Ovary (tissue), 9 donors: ENCODE measurements around the gene GSG1L. TPM values are rescaled to one million over a fixed set of nuclear protein-coding genes. Genes with fewer than 3 reads are reported as not detected.

Source experiments
- DNase-seq, 5 donors: peaks; one replicate each; pipeline ENCODE4 v3.0.0-alpha.2; 2019 to 2020
- H3K27ac ChIP-seq, 2 donors: fragments of 200-600 bp; one replicate each; pipeline versions ENCODE4 v1.5.1 to v1.8.0; 2019 to 2022
- H3K27me3 ChIP-seq: fragments of 200-600 bp; one replicate; pipeline ENCODE4 v1.8.0; 2022
- H3K36me3 ChIP-seq: fragments of 200-600 bp; sonication (generic); one replicate; pipeline ENCODE4 v1.5.1; 2019
- H3K4me1 ChIP-seq: one replicate; pipeline ENCODE4 v1.8.1; 2013; ENCODE audit warnings: mild to moderate bottlenecking, moderate library complexity; ENCODE audit not compliant: insufficient read depth
- H3K4me3 ChIP-seq: fragments of 200-600 bp; sonication (generic); one replicate; pipeline ENCODE4 v1.5.1; 2017
- H3K9me3 ChIP-seq, 2 donors: fragments of 200-600 bp in 1 of 2; sonication (generic) in 1 of 2; one replicate each; pipeline versions ENCODE4 v1.5.1 to v1.8.1; 2013 to 2019; ENCODE audit warnings: mild to moderate bottlenecking in 1 of 2, moderate library complexity in 1 of 2
- EP300 ChIP-seq: sonication (generic); formaldehyde crosslinking; IDR thresholded peaks from one replicate; pipeline ENCODE4 v1.6.1; 2017; ENCODE audit warnings: antibody characterized with exemption
- POLR2A ChIP-seq: fragments of 450-650 bp; IDR thresholded peaks from one replicate; pipeline ENCODE4 v1.6.1; 2017; ENCODE audit warnings: antibody characterized with exemption, mild to moderate bottlenecking, moderate library complexity
- WGBS, 3 donors: extraction: QIAGEN DNeasy Blood & Tissue Kit in 1 of 3; methylation state at CpG; one replicate each; pipeline versions ENCODE4 v1.1.5 to v1.1.7; 2013 to 2017; 5-methylcytosine and 5-hydroxymethylcytosine counted together
- intact Hi-C, 4 donors: fragments of 100-400 bp; cut with DNase I; formaldehyde crosslinking; loops; one replicate each; pipeline versions ENCODE4 v1.11.0 to v1.15.1; 2022 to 2023
- polyA plus RNA-seq, 2 donors: library from polyadenylated mRNA; stranded (reverse); fragments of 200-250 nt in 1 of 2; fragments of 350-450 nt in 1 of 2; fragmentation: Illumina TruSeq in 1 of 2; extraction: RNeasy Lipid Tissue Mini Kit (QIAGEN cat#74804) in 1 of 2; gene quantifications; one replicate each; pipeline ENCODE4 v1.2.3, GENCODE V29; 2013 to 2014
- total RNA-seq, 7 donors: library from RNA; depleted of rRNA in 2 of 7; stranded (reverse); fragments of >200 nt in 2 of 7; fragmentation: NEBNext Ultra II Directional in 3 of 7; extraction: Animal tissue kit (Norgen Biotek cat#: 25700) in 3 of 7; gene quantifications; one replicate each; pipeline versions ENCODE4 v1.1.0 to v1.2.4, GENCODE V29; 2016 to 2023
- TF ChIP-seq, protein P1 (sequence below), 3 donors: fragments of 450-650 bp in 2 of 3; fragments of 200-600 bp in 1 of 3; IDR thresholded peaks; one replicate each; pipeline versions ENCODE4 v1.5.1 to v1.8.0; 2016 to 2022; ENCODE audit warnings: antibody characterized with exemption in 3 of 3, mild to moderate bottlenecking in 1 of 3
- donor health status: DM: no; HTN: no; CAD: no; lungs with moderate emphysema.
- donor health status: DM: no; HTN: no; CAD: no.
- donor health status: Bipolar disorder and iron deficiency.
- donor health status: DM: yes; HTN: yes; CAD: no.
- donor health status: DM: no; HTN: no; CAD: no.
- donor health status: DM: yes; HTN: yes; CAD: no.

GSG1L gene
- total and polyA plus RNA-seq, 9 donors = 0.30 to 1.1 (median 0.46) TPM; not detected in 4

DNA sequence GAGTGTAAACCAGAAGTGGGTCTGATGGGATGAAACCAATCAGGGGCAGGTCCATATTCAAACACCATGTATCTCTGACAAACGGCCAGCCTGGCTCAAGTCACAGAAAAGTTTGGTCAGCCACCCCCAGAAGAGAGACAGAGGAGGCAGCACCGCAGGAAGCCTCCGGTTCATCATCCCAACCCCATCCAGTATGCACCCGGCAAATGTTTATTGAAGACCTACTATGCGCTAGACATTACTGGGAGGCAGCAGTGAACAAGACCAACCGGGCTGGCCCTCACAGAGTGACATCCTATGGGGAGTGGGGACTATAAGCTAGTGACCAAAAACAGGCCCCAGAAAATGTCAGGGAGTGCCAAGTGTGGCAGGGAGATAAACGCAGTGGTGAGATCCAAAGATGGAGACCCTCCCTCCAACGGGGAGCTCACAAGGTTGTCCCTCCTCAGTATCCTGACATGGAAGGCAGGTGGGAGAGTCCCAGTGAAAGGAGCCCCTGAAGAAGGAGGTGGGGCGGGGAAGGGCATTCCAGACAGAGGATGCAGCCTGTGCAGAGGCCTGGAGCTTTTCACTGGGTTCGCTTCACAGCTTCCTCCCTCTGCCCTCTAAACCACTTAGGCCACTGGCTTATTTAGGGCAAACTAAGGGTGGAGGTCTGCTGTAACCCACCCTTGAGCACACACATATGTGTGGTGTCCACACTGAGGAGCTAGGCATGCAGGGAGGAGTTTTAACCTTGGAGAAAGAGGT, 2.0 kb downstream of the GSG1L start:
- intact Hi-C loops = loop anchor here in 1 of 4 donors (10.0 kb wide), 1 partner anchor 57 kb away; no protein-coding TSS in a partner anchor
- Histone ChIP-seq H3K27ac (no peak overlapping the region), H3K4me1 (no peaks in the 10 kb centered on the region), H3K27me3 (no peaks in the 10 kb centered on the region), H3K4me3 (no peak overlapping the region), H3K9me3 (no peaks in the 10 kb centered on the region), H3K36me3 (no peaks in the 10 kb centered on the region)
- 74 to 83% (median 80%) methylated on average over 10 of the region's 10 CpGs for WGBS, 3 donors
- TF ChIP-seq EP300 = no peak
- TF ChIP-seq POLR2A = no peak
- TF ChIP-seq, protein P1, sequence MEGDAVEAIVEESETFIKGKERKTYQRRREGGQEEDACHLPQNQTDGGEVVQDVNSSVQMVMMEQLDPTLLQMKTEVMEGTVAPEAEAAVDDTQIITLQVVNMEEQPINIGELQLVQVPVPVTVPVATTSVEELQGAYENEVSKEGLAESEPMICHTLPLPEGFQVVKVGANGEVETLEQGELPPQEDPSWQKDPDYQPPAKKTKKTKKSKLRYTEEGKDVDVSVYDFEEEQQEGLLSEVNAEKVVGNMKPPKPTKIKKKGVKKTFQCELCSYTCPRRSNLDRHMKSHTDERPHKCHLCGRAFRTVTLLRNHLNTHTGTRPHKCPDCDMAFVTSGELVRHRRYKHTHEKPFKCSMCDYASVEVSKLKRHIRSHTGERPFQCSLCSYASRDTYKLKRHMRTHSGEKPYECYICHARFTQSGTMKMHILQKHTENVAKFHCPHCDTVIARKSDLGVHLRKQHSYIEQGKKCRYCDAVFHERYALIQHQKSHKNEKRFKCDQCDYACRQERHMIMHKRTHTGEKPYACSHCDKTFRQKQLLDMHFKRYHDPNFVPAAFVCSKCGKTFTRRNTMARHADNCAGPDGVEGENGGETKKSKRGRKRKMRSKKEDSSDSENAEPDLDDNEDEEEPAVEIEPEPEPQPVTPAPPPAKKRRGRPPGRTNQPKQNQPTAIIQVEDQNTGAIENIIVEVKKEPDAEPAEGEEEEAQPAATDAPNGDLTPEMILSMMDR (IDR thresholded peaks at IDR 0.05) = no peak
- no peak for DNase-seq

DNA sequence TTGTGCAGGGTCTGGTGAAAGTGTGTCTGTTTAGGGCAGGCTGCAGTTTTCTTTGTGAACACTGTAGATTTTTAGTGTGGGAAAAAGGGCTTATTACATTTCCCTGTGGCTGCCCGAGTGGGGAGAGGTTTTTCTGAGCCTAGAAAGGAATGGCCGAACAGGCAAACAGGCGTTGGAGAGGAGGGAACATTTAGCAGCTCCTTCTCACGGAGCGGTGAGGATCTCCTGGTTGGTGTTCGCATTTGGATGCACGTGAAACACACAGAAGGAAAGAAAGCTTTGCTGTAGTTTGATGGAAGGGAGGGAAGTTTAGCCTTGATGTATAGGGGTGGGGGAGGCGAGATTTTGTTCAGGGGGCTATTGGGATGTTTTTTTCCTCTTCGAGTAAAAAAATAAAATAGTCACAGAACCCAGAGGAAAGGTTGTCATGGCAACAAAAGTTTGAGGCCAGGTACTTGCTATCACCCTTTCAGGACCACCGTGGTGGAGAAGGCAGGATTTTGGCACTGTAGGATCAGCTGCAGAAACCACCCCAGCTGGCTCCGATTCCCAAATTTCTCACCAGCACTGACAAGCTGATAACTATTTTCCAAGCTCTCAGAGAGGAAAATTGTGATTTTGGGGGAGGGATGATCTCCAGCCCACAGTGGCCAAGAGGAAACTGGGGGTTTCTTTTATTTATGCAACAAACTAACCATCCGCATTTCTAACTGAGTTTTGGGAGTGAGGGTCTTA, 3.5 kb downstream of the GSG1L start:
- Histone ChIP-seq H3K36me3 (no peaks in the 10 kb centered on the region), H3K4me1 (no peaks in the 10 kb centered on the region), H3K9me3 (no peaks in the 10 kb centered on the region), H3K4me3 (no peak overlapping the region), H3K27me3 (no peaks in the 10 kb centered on the region), H3K27ac (no peak overlapping the region)
- intact Hi-C loops = loop anchor here in 1 of 4 donors (10.0 kb wide), 1 partner anchor 55 kb away; no protein-coding TSS in a partner anchor
- DNase-seq = no peak
- 3 to 9% (median 8%) methylated on average over 12 of the region's 12 CpGs for WGBS, 3 donors
- TF ChIP-seq EP300 (no peak), POLR2A (no peak)
- TF ChIP-seq, protein P1 (IDR thresholded peaks at IDR 0.05) = no peak

DNA sequence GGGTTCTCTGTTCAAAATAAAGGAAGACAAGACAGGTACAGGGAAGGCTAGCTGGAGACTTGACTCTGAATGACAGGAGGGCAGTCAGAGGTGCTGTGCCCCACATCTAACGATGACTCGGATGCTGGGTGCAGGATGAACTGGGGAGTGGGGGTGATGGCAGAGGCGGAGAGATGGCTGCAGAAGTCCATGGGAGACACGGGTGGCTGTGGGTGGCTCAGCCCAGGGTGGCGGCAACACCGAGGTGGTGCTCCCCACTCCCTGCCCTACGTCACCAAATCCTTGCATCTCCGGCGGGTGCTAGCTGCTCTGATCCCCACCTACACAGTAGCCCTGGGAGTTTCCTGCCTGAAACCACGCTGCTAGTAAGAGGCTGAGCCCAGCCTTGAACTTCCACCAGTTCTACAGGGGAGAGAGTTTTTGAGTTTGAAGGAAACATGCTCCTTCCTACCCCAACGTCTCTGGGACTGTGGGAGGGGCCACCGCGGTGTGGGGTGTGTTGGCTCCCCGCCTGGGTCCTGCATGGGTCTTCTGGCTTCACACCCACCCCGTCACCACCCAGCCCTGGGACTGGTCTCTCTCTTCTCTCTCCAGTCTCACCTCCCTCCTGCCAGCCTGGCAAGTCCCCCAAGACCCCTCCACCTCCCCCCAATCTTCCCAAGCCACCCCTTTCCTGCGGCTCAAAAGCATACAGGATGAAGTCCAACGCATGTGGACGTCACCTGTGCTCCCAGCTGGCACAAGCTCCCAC, 4.5 kb downstream of the GSG1L start:
- intact Hi-C loops = no loop called here
- no peak for DNase-seq
- no peaks in the 10 kb centered on the region for H3K4me1 ChIP-seq
- no peaks in the 10 kb centered on the region for H3K9me3 ChIP-seq
- no peak overlapping the region for H3K27ac ChIP-seq
- H3K4me3 ChIP-seq = no peak overlapping the region
- no peaks in the 10 kb centered on the region for H3K27me3 ChIP-seq
- TF ChIP-seq EP300 = no peak
- TF ChIP-seq POLR2A = no peak
- TF ChIP-seq, protein P1 (IDR thresholded peaks at IDR 0.05) = no peak
- 36 to 43% (median 40%) methylated on average over 18 of the region's 18 CpGs for WGBS, 3 donors
- no peaks in the 10 kb centered on the region for H3K36me3 ChIP-seq

DNA sequence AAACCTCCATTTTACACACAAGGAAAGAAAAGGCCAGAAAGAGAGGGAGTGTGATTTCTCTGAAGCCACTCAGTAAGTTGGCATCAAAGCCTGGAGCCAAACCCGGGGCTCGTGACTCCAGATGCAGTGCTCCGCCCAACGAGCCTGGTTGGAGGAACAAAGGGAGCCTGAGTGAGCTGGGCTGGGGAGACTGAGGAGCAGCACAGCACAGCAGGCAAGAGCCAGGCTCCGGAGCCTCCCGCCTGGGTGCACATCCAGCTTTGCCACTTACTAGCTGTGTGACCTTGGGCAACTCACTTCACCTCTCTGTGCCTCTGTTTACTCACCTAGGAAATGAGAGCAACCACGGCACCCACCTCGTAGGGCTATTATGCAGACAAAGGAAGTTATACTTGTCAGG, 5.6 kb downstream of the GSG1L start:
- H3K9me3 ChIP-seq = no peaks in the 10 kb centered on the region
- no peak for DNase-seq
- no peaks in the 10 kb centered on the region for H3K4me1 ChIP-seq
- no peak overlapping the region for H3K27ac ChIP-seq
- no peak overlapping the region for H3K4me3 ChIP-seq
- no peaks in the 10 kb centered on the region for H3K36me3 ChIP-seq
- intact Hi-C loops = no loop called here
- TF ChIP-seq POLR2A (no peak), EP300 (no peak)
- TF ChIP-seq, protein P1 (IDR thresholded peaks at IDR 0.05) = no peak
- H3K27me3 ChIP-seq = no peaks in the 10 kb centered on the region
- 88 to 92% (median 90%) methylated on average over 8 of the region's 8 CpGs for WGBS, 3 donors
